Osteoblast (primary cell): ENCODE measurements around the gene CELA2A. TPM values are rescaled to one million over a fixed set of nuclear protein-coding genes. Genes with fewer than 3 reads are reported as not detected.

Experiments
- DNase-seq: peaks from one replicate; pipeline ENCODE4 v3.0.0; 2011; ENCODE audit warnings: low spot score, mixed read lengths; ENCODE audit not compliant: insufficient read length; ENCODE audit errors: missing footprints
- H2AFZ ChIP-seq: 2 replicates; pipeline ENCODE4 v1.6.0; 2011; ENCODE audit warnings: mild to moderate bottlenecking, low read length
- H3K27ac ChIP-seq: 2 replicates; pipeline ENCODE4 v1.5.1; 2011; ENCODE audit warnings: mild to moderate bottlenecking, low read depth, low read length, moderate library complexity
- H3K27me3 ChIP-seq: 2 replicates; pipeline ENCODE4 v1.6.0; 2012; ENCODE audit warnings: mild to moderate bottlenecking, control low read depth, inconsistent platforms, low read length, moderate library complexity; ENCODE audit not compliant: insufficient read depth
- H3K36me3 ChIP-seq: 2 replicates; pipeline ENCODE4 v1.5.1; 2011; ENCODE audit warnings: mild to moderate bottlenecking, low read length, control low read depth, moderate library complexity; ENCODE audit not compliant: insufficient read depth
- H3K4me1 ChIP-seq: 2 replicates; pipeline ENCODE4 v1.5.1; 2011; ENCODE audit warnings: mild to moderate bottlenecking, low read length, control low read depth, moderate library complexity; ENCODE audit not compliant: insufficient read depth
- H3K4me2 ChIP-seq: 2 replicates; pipeline ENCODE4 v1.6.0; 2011; ENCODE audit warnings: mild to moderate bottlenecking, low read length; ENCODE audit not compliant: insufficient read depth
- H3K4me3 ChIP-seq: fragments of 200-600 bp; sonication (generic); 3 replicates; pipeline ENCODE4 v1.5.1; 2012; ENCODE audit warnings: mild to moderate bottlenecking, low read length, inconsistent platforms; ENCODE audit not compliant: insufficient read depth
- H3K79me2 ChIP-seq: 2 replicates; pipeline ENCODE4 v1.6.0; 2012; ENCODE audit warnings: mild to moderate bottlenecking, low read length, control low read depth, inconsistent platforms; ENCODE audit not compliant: insufficient read depth
- H3K9me3 ChIP-seq: 2 replicates; pipeline ENCODE4 v1.5.1; 2011; ENCODE audit warnings: low read depth, low read length, control low read depth
- H4K20me1 ChIP-seq: 2 replicates; pipeline ENCODE4 v1.6.0; 2012; ENCODE audit warnings: mild to moderate bottlenecking, low read length, control low read depth; ENCODE audit not compliant: insufficient read depth
- CTCF ChIP-seq: IDR thresholded peaks from 2 replicates; pipeline ENCODE4 v1.5.1; 2011; ENCODE audit warnings: mild to moderate bottlenecking, low read depth, low read length, moderate library complexity; ENCODE audit errors: extremely low read depth
- total RNA-seq: library from RNA; depleted of rRNA; stranded (reverse); fragments of >200 nt; gene quantifications from 2 replicates; pipeline ENCODE4 v1.2.3, GENCODE V29; 2012

Gene CELA2A
- total RNA-seq, 1 donor, result not detected

- no peak for TF ChIP-seq CTCF
- no peaks in the 10 kb centered on the region for H3K4me1 ChIP-seq
- DNase-seq, result no peak
- no peak overlapping the region for H3K4me2 ChIP-seq
- no peak overlapping the region for H3K27ac ChIP-seq
- no peak overlapping the region for H3K4me3 ChIP-seq
- no peaks in the 10 kb centered on the region for H3K9me3 ChIP-seq
- no peaks in the 10 kb centered on the region for H3K27me3 ChIP-seq
- no peaks in the 10 kb centered on the region for H3K79me2 ChIP-seq
- no peaks in the 10 kb centered on the region for H4K20me1 ChIP-seq
- no peak overlapping the region for H2AFZ ChIP-seq
- H3K36me3 ChIP-seq, result peaks cover 3% of the 10 kb centered on the region
Measured at GRCh38 chr1:15504436-15504835, 47.9 kb downstream of the CELA2A start.

- Histone ChIP-seq H3K79me2 (no peaks in the 10 kb centered on the region), H3K4me3 (no peak overlapping the region), H3K9me3 (no peaks in the 10 kb centered on the region), H4K20me1 (peaks cover 2% of the 10 kb centered on the region), H3K36me3 (peaks cover 3% of the 10 kb centered on the region), H3K4me1 (peaks cover 6% of the 10 kb centered on the region), H3K27me3 (no peaks in the 10 kb centered on the region), H3K27ac (no peak overlapping the region), H2AFZ (no peak overlapping the region), H3K4me2 (no peak overlapping the region)
- TF ChIP-seq CTCF, result no peak
- DNase-seq, result no peak
Measured at GRCh38 chr1:15506831-15507230, 50.3 kb downstream of the CELA2A start.

GRCh38 chr1:15507278-15507677, 50.7 kb downstream of the CELA2A start:
- Histone ChIP-seq H3K36me3 (peaks cover 3% of the 10 kb centered on the region), H3K79me2 (no peaks in the 10 kb centered on the region), H3K4me3 (no peak overlapping the region), H2AFZ (no peak overlapping the region), H4K20me1 (peaks cover 3% of the 10 kb centered on the region), H3K4me2 (no peak overlapping the region), H3K9me3 (no peaks in the 10 kb centered on the region), H3K27me3 (no peaks in the 10 kb centered on the region), H3K4me1 (peaks cover 6% of the 10 kb centered on the region), H3K27ac (no peak overlapping the region)
- no peak for TF ChIP-seq CTCF
- DNase-seq, result no peak

GRCh38 chr1:15508700-15509487, 52.4 kb downstream of the CELA2A start:
- DNase-seq, result no peak
- no peaks in the 10 kb centered on the region for H3K9me3 ChIP-seq
- no peak overlapping the region for H3K4me3 ChIP-seq
- no peaks in the 10 kb centered on the region for H3K27me3 ChIP-seq
- TF ChIP-seq CTCF, result no peak
- H3K36me3 ChIP-seq, result no peaks in the 10 kb centered on the region
- H2AFZ ChIP-seq, result no peak overlapping the region
- H3K27ac ChIP-seq, result no peak overlapping the region
- H4K20me1 ChIP-seq, result peaks cover 3% of the 10 kb centered on the region
- H3K4me2 ChIP-seq, result no peak overlapping the region
- peaks cover 6% of the 10 kb centered on the region for H3K4me1 ChIP-seq
- no peaks in the 10 kb centered on the region for H3K79me2 ChIP-seq
